ENCODE measurements around the gene SORBS2. TPM values are rescaled to one million over a fixed set of nuclear protein-coding genes. Genes with fewer than 3 reads are reported as not detected.
A peak's percentile ranks its signal among the peaks of the same experiment; 100 is the strongest.

SORBS2 gene
- total and polyA plus RNA-seq, 2 donors (not counting 3 experiments of a cell fraction or from before 2014, with no cell fraction given): 69.8 to 82.5 TPM

DNA sequence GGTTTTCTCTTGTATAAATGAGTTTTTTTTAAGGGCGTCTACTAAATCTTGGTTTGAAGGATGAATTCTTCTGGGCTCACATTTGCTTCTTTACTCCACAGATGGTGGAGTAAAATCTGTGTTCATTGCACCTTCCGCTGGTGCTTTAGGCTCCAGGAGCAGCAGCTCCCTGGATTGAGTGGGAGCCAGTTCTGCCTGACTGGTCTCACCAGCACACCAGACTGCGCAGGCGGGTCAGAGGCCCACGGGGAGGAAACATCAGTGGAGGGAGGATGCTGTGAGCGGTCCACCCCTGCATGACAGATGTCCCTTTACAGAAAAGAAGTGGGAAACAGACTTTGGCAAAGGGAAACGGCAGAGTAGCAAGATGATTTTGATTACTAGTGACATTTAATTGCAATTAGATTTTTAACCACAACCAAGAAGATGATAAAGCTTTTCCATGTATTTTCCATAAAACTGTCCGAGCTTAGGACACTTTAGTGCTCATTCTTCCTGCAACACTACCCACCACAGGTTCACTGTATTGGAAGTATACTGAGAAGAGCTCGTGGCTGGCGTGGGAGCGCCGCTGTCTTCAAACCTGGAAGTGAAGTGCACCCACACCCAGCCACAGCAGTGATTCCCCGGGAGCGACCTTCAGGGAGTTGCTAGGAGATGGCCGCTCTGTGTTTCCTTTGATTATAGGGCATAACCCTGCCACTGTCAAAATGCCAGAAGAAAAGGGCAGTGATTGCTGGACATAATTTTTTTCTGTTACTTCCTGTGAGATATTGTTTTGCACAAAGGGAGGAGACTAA lies 95.2 kb downstream of the SORBS2 start:
- Histone ChIP-seq H4K20me1 (replicated peaks; ENCODE audit: control insufficient read depth, extremely low read depth, insufficient read depth, low read length) (no peaks in the 10 kb centered on the region), H3K27me3 (ENCODE audit: control insufficient read depth in 2 of 2, insufficient read depth in 2 of 2, low read length in 2 of 2) (no peaks in the 10 kb centered on the region), H2AFZ (ENCODE audit: low read depth, low read length) (peak overlapping the region; percentile 70), H3K9me3 (replicated peaks; ENCODE audit: control insufficient read depth, insufficient read depth, low read length) (no peaks in the 10 kb centered on the region), H3K9ac (replicated peaks; ENCODE audit: extremely low read depth, insufficient read depth, low read length) (peak overlapping the region; percentile 33), H3K9me1 (replicated peaks; ENCODE audit: control insufficient read depth, extremely low read depth, insufficient read depth, low read length) (no peaks in the 10 kb centered on the region), H3K4me2 (ENCODE audit: insufficient read depth, low read length) (peak overlapping the region; percentile 21), H3K36me3 (ENCODE audit: control insufficient read depth in 2 of 2, extremely low read depth in 1 of 2, insufficient read depth in 2 of 2, low read length in 2 of 2) (no peaks in the 10 kb centered on the region), H3K79me2 (ENCODE audit: control insufficient read depth, insufficient read depth, low read length) (no peaks in the 10 kb centered on the region), H3K4me1 (ENCODE audit: control insufficient read depth, extremely low read depth, insufficient read depth, low read length) (peaks cover 35% of the 10 kb centered on the region), H3K4me3 (replicated peaks in 1 of 3; ENCODE audit: insufficient read depth in 1 of 3, low read depth in 1 of 3, low read length in 3 of 3) (no peak overlapping the region), H3K27ac (ENCODE audit: insufficient read depth, low read depth, low read length) (peak overlapping the region; percentile 35)
- ChIA-PET CTCF (interaction anchor here (1.3 kb wide), 1 partner anchor 305 kb away, joined by 3 read pairs; no protein-coding TSS in a partner anchor), POLR2A (no interaction called here)
- FAIRE-seq (no peak), DNase-seq (ENCODE audit: low read depth, low spot score) (peak; percentile 80)
- dilution Hi-C loops (cut with MboI; ENCODE audit: extremely low pct_ligation_motif_present, low sequenced_read_pairs): no loop called here
- TF ChIP-seq GATA2 (IDR thresholded peaks at IDR 0.05; ENCODE audit: insufficient read depth, insufficient read length, low read depth, low read length): no peak
- no peak for TF ChIP-seq JUN (IDR thresholded peaks at IDR 0.05; ENCODE audit: borderline replicate concordance, insufficient read depth, insufficient read length, low read depth)
- TF ChIP-seq POLR2A (IDR thresholded peaks at IDR 0.05; ENCODE audit: low read depth, low read length): no peak
- TF ChIP-seq, protein P1, sequence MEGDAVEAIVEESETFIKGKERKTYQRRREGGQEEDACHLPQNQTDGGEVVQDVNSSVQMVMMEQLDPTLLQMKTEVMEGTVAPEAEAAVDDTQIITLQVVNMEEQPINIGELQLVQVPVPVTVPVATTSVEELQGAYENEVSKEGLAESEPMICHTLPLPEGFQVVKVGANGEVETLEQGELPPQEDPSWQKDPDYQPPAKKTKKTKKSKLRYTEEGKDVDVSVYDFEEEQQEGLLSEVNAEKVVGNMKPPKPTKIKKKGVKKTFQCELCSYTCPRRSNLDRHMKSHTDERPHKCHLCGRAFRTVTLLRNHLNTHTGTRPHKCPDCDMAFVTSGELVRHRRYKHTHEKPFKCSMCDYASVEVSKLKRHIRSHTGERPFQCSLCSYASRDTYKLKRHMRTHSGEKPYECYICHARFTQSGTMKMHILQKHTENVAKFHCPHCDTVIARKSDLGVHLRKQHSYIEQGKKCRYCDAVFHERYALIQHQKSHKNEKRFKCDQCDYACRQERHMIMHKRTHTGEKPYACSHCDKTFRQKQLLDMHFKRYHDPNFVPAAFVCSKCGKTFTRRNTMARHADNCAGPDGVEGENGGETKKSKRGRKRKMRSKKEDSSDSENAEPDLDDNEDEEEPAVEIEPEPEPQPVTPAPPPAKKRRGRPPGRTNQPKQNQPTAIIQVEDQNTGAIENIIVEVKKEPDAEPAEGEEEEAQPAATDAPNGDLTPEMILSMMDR (IDR thresholded peaks at IDR 0.05; ENCODE audit: extremely low read depth in 1 of 2, insufficient read depth in 1 of 2, low read depth in 1 of 2, low read length in 2 of 2): no peak
- TF ChIP-seq POLR2AphosphoS5 (IDR thresholded peaks at IDR 0.05; ENCODE audit: insufficient read depth, low read depth, low read length): no peak
- TF ChIP-seq, protein P2, sequence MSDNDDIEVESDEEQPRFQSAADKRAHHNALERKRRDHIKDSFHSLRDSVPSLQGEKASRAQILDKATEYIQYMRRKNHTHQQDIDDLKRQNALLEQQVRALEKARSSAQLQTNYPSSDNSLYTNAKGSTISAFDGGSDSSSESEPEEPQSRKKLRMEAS (IDR thresholded peaks at IDR 0.05; ENCODE audit: insufficient read depth, insufficient read length): no peak
- no peak for TF ChIP-seq MYC (IDR thresholded peaks at IDR 0.05; ENCODE audit: low read depth, low read length)
- TF ChIP-seq FOS (IDR thresholded peaks at IDR 0.05; ENCODE audit: borderline replicate concordance, insufficient read depth, low read length): no peak
- no peak for TF ChIP-seq EZH2 (IDR thresholded peaks at IDR 0.05; ENCODE audit: borderline replicate concordance, low read depth, low read length, severe bottlenecking)
- no TSS peak for BruUV-seq (replicated peaks)
- intact Hi-C loops (cut with micrococcal nuclease): no loop called here

Data from endothelial cell of umbilical vein (primary cell).